Bone marrow (tissue), 2 donors: ENCODE measurements around the gene GABBR1.
A peak's percentile ranks its signal among the peaks of the same experiment; 100 is the strongest.
"Not testable (repeated sequence)": the region's sequence is repeated elsewhere in the genome, so short reads cannot be mapped to it uniquely, and the experiment has no call there.

Experiments used
- DNase-seq, 2 donors: peaks; one replicate each; lab custom pipeline; 2025; lab: John Stamatoyannopoulos, UW

Gene GABBR1

DNA sequence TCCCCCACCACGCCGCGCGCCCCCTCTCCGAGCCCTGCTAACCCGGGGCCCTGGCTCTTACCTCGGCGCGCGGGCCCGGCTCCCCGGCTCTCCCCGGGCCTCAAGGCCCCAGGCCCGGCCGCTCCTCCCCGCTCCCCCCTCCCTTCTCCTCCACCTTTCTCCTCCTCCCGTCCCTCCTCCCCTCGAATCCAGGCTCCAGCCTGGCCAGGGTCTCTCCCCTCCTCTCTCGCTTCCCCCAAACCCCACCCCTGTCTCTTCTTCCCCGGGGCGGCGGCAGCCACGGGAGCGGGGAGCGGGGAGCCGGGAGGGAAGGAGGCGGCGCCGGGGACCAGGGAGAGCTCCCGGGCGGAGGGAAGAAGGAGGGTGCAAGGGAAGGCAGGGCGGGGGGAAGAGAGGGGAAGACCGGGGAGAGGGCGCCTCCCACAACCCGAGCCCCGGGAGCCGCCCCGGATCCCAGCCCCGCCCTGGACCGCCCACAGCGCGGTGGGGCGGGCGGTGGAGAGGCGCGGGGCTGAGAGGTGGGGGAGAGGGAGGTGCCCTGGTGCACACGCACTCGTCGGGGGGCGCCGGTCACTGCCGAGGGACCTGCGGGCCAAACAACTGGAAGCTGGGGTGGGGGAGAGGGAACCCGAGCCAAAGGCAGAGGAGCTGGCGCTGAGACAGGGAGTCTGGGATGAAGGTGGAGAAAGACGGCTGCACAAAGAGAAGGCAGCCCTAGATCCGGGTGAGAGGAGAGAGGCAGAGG is at the start of gene GABBR1:
Gene GABBR1, minus strand, starts transcription at position 395 of the 745 bp plus-strand sequence. CDS start 798 bp downstream, outside the sequence.
- DNase-seq = peak; percentile 46 to 47

DNA sequence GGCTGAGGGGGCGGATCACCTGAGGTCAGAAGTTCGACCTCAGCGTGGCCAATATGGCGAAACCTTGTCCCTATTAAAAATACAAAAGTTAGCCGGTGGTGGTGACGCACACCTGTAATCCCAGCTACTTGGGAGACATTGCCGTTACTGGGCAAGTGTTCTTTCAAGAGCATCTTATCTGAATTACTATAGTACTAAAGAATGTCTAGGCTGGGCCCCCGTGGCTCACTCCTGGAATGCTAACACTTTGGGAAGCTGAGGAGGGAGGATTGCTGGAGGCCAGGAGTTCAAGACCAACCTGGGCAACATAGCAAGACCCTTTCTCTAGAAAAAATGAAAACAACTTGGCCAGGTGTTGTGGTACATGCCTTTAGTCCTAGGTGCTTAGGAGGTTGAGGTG is 48.8 kb upstream of the GABBR1 start:
- DNase-seq = no peak

DNA sequence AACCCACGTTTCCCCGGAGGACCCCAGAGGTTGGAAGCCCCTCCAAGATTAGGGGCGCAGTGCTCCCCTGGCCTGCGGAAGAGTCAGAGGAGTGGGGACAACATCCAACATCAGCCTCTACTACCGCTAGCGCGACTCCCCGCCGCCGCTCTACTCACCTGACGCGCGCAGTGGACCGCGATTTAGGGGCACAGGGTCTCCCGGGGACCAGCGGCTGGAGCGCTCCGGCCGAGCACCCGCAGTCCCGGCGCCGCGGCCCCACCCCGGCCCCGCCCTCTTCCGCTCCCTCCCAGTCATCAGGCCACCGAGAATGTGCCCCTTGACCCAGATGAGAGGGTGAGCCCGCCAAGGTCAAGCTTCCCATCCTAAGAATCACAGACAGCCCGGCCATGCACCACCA is 47.9 kb upstream of the GABBR1 start, which contains the start of gene ZFP57:
Gene ZFP57, minus strand, starts transcription at position 249 of the 400 bp plus-strand sequence. CDS start 4,149 bp downstream, outside the sequence.
- no peak for DNase-seq

DNA sequence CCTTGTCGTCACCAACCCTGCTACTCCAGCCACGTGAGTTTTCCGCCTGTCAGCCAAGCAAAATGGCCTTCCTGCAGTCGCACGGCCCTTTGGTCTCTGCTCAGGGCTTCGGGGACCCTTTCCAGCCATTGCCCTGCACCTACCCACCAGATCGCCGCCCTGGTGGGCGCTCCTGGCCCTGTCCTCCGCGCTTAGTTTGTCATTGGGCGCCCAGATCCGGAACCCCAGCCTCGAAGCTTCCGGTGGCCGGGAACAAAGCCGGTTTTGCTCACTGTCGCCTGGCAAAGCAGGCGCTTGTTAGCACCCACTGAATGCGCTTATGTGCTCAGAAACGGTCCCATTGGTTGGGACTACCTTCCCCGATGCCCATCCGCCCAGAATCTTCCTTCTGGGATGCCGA is 47.4 kb upstream of the GABBR1 start:
- DNase-seq = no peak

DNA sequence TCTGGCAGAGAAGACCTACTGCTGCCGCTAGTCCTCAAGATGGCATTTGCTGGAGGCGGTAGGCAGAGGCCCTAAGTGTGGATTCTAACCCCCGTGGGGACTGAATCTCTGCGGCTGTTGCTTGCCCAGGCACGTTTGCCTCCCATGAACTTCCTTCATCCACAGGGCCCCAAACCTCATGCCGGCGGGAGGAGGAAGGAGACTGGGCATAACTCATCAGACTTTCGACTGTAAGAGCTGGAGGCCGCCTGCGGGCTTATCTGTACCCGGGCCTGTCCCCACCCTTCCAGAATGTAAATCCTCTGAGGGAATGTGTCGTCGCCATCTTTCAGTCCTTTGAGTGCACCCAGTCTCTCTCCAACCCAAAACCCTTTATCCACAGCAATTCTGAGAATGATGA is 47.0 kb upstream of the GABBR1 start:
- no peak for DNase-seq

DNA sequence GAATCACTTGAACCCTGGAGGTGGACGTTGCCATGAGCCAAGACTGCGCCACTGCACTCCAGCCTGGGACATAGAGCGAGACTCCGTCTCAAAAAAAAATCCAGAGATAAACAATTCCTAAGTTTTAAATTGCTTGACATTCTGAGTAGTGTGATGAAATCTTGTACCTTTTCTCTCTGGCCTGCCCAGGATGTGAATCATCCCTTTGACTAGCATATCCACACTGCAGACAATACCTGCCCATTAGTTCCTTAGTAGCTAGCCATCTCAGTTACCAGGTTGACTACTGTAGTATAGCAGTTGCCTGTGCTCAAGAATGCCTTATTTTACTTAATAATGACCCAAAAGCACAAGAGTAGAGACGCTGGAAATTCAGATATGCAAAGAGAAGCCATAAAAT is 45.1 kb upstream of the GABBR1 start:
- no peak for DNase-seq

- DNase-seq = no peak
Observed at GRCh38 chr6:29676981-29677601, 44.1 kb upstream of the GABBR1 start.

DNA sequence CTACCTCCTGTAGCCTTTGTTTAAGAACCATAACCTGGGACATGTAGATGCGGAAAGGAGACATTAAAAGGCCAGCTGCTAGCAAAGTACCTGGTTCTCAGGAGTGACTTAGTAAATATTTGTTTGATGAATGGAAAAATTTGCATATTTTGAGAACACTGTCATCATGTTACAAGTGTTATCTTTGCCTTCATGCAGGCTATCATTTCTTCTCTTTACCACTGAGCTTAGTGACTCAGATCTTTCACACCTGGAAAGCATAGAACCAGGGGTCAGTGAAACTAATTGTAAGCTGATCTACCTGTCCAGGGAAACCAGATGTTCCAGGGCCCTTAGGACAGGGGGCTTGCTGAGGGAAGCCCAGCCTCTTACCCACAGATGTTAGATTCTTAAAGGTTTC is 42.6 kb upstream of the GABBR1 start:
- no peak for DNase-seq

DNA sequence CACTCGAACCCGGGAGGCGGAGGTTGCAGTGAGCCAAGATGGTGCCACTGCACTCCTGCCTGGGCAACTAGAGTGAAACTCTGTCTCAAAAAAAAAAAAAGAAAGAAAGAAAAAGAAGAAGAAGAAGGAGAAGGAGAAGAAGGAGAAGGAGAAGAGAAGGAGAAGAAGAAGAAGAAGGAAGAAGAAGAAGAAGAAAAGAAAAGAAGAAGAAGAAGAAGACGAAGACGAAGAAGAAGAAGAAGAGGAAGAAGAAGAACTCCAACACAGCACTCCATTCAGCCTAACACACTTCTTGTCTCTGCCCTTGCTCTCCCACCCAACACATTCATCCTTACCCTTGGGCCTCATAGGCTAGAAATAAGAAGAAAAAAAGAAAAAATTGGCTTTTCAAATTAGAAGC is 41.0 kb upstream of the GABBR1 start:
- DNase-seq = no peak

- no peak for DNase-seq
Observed at GRCh38 chr6:29673161-29673560, 40.2 kb upstream of the GABBR1 start.

DNA sequence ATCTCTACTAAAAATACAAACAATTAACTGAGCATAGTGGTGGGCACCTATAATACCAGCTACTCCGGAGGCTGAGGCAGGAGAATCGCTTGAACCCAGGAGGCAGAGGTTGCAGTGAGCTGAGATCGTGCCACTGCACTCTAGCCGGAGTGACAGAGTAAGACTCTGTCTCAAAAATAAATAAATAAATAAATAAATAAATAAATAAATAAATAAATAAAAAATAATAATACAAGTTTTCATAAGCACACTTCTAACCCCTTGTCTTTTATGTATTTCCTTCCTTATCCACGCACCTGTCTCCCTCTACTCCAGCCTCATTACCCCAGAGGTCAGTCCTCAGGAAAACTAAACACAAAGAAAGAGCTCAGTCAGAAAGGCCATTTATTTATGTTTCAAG is 39.1 kb upstream of the GABBR1 start:
- not testable (repeated sequence) for DNase-seq

DNA sequence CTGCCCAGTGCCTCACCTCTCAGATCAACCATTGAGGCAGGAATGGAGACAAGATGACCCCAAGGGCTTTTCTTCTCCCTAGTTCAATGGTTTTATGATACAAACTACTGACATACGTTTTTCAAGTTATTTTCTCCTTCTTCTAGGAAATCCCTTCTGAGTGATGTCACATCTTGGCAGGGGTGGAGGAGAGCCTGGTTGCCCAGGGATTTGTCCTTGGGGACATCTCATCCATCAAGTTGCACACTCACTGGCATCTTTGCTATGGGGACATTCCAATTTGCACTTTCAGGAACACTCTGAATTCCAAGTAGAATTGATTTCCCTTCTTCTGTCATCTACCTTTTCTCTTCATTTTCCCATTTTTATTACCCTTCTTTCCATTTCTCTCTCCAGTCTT is 38.0 kb upstream of the GABBR1 start:
- no peak for DNase-seq

DNA sequence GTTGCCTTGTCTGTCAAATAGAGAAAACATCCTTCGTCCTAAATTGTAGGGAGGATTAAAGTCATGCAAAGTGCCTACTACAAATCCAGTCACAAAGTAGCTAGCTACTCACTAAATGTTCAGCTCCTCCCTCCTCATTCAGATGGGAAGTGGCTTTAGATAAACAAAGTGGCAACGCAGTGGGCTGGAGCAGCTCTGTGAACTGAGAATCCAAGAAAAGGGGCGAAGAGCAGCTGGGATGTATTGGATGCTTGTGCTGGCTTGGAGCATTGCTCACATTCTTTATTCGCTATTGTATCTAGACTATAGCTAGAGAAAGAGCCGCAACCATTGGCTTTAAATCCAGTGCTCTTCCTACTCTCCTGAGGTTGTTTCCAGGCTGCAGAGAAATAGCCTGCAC is 34.2 kb upstream of the GABBR1 start:
- no peak for DNase-seq

DNA sequence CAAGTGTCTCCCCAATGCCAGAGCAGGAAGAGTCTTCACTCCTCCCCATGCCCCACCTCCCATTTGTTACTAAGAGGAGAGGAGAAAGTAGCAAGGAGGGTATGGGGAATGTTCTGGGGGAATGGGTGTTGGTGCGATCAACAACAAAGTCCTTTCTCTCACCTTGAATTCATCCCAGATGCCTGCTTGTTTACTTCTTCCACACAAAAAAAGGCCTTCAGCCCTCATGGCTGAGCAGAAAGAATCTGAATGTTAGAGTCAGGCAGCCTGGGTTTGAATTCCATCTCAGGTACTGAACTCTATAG is 33.8 kb upstream of the GABBR1 start:
- DNase-seq = no peak

DNA sequence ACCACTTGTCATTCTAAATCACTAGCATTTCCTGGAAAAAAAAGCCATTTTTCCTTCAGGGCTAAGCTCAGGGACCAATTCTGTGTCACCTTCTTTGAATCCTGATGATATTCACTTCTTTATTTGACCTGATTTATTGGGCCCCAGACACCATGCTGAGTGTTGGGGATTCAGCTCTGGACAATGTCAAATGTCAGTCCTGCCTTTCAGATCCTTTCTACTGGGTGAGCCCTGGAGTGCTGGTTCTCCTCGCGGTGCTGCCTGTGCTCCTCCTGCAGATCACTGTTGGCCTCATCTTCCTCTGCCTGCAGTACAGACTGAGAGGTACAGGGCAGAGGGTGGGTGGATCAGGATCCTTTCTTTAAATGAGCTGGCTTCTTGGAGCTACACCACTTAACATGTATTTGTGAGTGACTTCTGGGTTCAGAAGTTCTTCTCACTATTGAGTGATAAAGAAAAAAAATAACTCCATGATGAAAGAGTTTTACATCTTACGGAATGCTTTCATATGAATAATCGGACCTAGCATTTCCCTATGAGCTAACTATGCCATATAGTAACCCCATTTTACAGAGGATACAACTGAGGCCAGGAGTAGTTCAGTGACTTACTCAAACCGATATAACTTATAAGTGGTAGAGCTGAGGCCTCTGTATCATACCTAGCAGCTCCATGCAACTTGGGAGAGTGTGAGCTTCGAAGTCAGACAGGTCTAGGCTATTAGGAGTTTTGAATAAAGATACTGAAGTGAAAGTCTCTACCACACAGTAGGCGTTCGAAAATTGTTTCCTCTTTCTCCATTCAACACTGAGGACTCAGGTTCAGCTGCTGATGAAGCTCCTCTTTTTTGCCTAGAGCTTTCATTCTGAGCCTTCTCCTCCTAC is 33.2 kb upstream of the GABBR1 start:
- no peak for DNase-seq

- no peak for DNase-seq
Observed at GRCh38 chr6:29663300-29664042, 30.5 kb upstream of the GABBR1 start.

- not testable (repeated sequence) for DNase-seq
Observed at GRCh38 chr6:29661502-29662141, 28.6 kb upstream of the GABBR1 start.

DNA sequence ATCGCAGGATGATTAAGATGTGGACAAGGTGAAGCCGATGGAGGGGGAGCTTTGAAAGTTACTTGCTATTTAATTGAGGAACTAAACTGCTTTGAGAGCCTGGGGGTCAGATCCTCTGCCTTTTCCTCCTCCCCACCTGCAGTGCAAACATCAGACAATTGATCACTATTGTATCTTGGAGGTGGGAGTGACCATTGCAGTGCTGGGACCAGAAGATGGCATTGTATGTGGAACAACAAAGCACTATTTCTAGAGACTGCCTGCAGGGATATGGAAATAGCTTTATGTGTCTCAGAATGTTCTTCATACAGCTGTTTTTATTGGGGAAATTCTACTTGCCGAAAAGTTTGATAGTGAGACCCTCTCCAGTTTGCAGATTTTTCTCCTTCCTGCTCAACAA is 28.1 kb upstream of the GABBR1 start:
- DNase-seq = no peak

DNA sequence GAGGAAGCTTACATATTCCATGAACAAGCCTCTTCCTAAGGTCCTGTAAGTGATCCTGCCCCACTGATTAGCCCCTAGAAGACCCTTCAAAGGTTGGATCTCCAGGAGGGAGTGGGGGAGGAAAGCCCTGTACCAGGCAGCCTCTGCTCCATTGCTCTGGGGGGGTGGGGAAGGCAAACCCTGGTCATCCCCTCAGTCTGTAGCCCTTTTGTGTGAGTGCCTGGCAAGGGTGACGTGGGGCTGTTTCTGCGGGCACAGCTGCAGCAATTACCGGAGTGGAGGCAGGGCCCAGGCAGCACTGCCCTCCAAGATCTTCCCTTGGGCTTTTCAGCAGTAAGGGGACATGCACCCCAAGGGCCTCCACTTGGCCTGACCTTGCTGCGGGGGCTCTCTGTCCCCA is 23.8 kb upstream of the GABBR1 start, which contains the start of gene MOG:
Gene MOG, plus strand, starts transcription at position 295 of the 400 bp plus-strand sequence. CDS start 118 bp downstream, outside the sequence.
- no peak for DNase-seq

- DNase-seq = no peak
Observed at GRCh38 chr6:29656157-29656556, 23.2 kb upstream of the GABBR1 start.

DNA sequence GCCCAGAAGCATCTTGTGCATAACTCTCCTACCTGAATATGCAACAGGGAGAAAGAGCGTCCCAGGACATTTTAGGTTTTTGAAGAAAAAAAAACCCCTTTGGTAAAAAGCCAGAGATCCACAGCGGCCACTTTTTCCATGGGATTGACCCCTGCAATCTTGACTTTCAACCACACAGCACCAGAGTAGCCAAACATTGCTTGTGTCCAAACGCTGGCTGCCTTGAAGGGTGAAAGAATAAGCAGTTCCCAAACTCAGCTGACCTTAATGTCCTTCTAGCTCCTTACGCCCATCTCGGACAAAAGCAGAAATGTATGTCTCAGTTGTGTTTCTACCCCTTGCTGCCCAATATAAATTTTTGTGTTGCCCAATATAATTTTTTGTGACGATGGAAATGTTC is 22.7 kb upstream of the GABBR1 start:
- DNase-seq = no peak
